ENCODE data around the gene PIGS.

PIGS gene

DNA sequence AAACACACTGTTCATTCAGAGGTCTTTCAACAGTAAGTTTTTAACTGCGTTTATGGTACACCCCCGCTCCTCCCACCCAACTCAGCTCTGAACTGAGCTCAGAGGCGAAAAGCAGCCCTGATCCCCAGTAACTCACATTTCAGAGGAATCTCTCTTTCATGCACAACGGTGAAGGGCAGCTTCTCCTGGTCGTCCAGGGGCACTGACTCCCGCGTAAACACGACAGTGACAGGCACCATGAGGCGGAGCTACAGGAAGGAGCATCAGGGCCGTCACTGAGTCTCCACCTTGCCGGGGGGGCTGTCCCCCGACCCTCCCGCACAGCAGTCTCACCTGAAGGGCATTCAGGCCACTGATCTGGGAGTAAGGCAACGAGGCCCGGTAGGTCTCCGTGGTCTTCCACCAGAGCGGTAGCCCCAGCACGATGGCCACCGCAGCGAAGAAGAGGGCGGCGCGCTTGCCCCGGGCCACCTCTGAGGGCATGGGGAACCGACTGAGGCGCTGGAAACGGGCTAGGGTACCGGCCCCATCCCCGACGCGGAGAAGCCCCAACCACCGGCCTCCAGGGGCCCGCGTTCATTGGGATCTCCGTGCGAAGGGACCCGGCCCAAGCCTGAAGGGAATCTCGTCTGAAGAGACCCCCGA is 486 bp downstream of the PIGS start:
- TF ChIP-seq, protein P1, sequence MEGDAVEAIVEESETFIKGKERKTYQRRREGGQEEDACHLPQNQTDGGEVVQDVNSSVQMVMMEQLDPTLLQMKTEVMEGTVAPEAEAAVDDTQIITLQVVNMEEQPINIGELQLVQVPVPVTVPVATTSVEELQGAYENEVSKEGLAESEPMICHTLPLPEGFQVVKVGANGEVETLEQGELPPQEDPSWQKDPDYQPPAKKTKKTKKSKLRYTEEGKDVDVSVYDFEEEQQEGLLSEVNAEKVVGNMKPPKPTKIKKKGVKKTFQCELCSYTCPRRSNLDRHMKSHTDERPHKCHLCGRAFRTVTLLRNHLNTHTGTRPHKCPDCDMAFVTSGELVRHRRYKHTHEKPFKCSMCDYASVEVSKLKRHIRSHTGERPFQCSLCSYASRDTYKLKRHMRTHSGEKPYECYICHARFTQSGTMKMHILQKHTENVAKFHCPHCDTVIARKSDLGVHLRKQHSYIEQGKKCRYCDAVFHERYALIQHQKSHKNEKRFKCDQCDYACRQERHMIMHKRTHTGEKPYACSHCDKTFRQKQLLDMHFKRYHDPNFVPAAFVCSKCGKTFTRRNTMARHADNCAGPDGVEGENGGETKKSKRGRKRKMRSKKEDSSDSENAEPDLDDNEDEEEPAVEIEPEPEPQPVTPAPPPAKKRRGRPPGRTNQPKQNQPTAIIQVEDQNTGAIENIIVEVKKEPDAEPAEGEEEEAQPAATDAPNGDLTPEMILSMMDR (IDR thresholded peaks at IDR 0.05), result no peak
- no peak for DNase-seq
- H3K4me3 ChIP-seq, result peak overlapping the region; percentile 97
- no peaks in the 10 kb centered on the region for H3K9me3 ChIP-seq
- intact Hi-C loops (cut with DNase I; ENCODE audit: low total_unique reads), result no loop called here
- peaks cover 0 to 8% (median 0%) of the 10 kb centered on the region in 3 donors for H3K36me3 ChIP-seq
- H3K4me1 ChIP-seq, result peaks cover 0 to 27% (median 19%) of the 10 kb centered on the region in 4 donors
- peak overlapping the region; percentile 87 to 93 for H3K27ac ChIP-seq
- no peaks in the 10 kb centered on the region for H3K27me3 ChIP-seq

DNA sequence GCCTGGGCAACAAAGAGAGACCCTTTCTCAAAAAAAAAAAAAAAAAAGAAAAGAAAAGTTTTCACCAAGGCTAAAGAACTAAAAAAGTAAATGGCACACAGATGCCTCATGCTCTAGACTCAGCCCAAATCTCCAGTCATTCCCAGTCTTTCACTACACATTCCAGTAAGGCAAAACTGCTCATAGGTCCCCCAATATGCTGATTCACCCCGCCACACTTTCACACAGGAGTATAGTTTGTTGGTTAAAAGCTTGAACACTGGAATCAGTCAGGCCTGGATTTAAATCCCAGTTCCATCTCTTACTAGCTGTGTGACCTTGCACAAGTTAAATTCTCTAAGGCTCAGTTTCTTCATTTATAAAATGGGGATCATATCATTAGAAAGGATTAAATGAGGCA is 1.9 kb downstream of the PIGS start:
- no peak for DNase-seq
- Histone ChIP-seq H3K4me3 (no peak overlapping the region), H3K27ac (no peak overlapping the region), H3K4me1 (peaks cover 0 to 27% (median 18%) of the 10 kb centered on the region in 4 donors), H3K27me3 (no peaks in the 10 kb centered on the region), H3K9me3 (no peaks in the 10 kb centered on the region), H3K36me3 (peaks cover 0 to 12% (median 0%) of the 10 kb centered on the region in 3 donors)
- TF ChIP-seq, protein P1 (IDR thresholded peaks at IDR 0.05), result no peak
- intact Hi-C loops (cut with DNase I; ENCODE audit: low total_unique reads), result no loop called here

DNA sequence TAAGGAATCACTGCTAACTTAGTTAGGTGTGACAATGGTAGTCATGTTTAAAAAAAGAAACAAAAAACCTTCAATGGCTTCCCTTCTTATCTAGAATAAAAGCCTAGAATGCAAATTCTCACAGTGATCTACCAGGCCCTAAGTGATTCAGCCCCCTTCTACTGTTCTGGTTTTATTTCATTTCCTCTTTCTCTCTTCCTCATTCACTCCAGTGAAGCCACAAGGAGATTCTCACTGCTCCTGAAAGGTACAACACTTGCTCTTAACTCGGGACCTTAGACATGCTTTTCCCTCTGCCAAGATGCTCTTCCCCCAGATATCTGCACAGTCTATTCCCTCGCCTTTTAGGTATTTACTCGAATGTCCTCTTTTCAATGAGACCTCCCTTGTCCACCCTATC is 3.7 kb downstream of the PIGS start:
- Histone ChIP-seq H3K4me3 (no peak overlapping the region), H3K36me3 (peaks cover 6 to 29% (median 13%) of the 10 kb centered on the region in 3 donors), H3K9me3 (no peaks in the 10 kb centered on the region), H3K27ac (no peak overlapping the region), H3K4me1 (peaks cover 0 to 26% (median 18%) of the 10 kb centered on the region in 4 donors), H3K27me3 (no peaks in the 10 kb centered on the region)
- intact Hi-C loops (cut with DNase I; ENCODE audit: low total_unique reads), result no loop called here
- TF ChIP-seq, protein P1 (IDR thresholded peaks at IDR 0.05), result no peak
- no peak for DNase-seq

DNA sequence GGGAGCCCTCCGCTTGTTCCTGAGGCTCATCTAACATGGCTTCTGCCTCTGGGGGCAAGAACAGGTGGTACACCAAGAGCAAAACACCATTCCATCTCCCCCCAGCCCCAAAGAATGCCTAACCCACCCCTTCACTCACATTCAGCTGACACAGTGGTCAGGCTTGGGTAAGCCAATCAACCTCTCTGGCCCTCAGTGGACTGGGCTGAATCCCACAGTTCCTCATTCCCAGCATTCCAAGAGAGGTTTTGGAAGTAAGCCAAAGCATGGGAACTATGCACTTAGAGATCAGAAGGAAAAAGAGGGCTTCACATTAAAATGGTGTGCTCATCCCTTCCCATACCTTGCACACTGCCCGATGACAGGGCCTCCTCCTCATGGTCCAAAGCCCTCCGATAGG is 7.8 kb downstream of the PIGS start:
- intact Hi-C loops (cut with DNase I; ENCODE audit: low total_unique reads), result no loop called here
- H3K27me3 ChIP-seq, result no peaks in the 10 kb centered on the region
- no peak overlapping the region for H3K27ac ChIP-seq
- peaks cover 0 to 7% (median 0%) of the 10 kb centered on the region in 4 donors for H3K4me1 ChIP-seq
- H3K9me3 ChIP-seq, result no peaks in the 10 kb centered on the region
- no peak overlapping the region for H3K4me3 ChIP-seq
- H3K36me3 ChIP-seq, result peaks cover 39 to 71% (median 51%) of the 10 kb centered on the region in 3 donors
- TF ChIP-seq, protein P1 (IDR thresholded peaks at IDR 0.05), result no peak
- DNase-seq, result no peak

DNA sequence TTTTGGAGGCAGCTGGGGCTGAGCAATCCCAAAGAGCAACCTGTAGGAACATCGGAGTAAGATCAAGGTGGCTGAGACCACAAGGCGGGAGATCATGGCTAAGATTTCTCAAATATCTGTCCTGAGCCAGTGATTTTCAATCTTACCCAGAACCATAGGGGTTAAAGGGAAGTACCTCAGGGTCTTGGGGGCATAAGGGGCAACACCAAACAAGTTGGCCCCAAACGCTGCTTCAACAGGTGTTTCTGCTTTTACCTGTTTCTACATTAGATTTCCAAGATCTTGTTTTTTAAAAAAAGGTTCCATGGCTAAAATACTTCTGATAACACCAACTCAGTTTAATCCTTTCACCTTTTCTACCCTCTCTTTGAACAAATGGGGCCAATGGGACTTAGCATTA is 16.3 kb downstream of the PIGS start:
- DNase-seq, result no peak
- peaks cover 56 to 68% (median 67%) of the 10 kb centered on the region in 3 donors for H3K36me3 ChIP-seq
- no peak overlapping the region for H3K27ac ChIP-seq
- no peaks in the 10 kb centered on the region for H3K27me3 ChIP-seq
- no peaks in the 10 kb centered on the region for H3K9me3 ChIP-seq
- TF ChIP-seq, protein P1 (IDR thresholded peaks at IDR 0.05), result no peak
- H3K4me1 ChIP-seq, result peaks cover 0 to 17% (median 12%) of the 10 kb centered on the region in 4 donors
- intact Hi-C loops (cut with DNase I; ENCODE audit: low total_unique reads), result loop anchor here (10.0 kb wide), 1 partner anchor 510 kb away; the partner anchor contains the start of gene NLK
- H3K4me3 ChIP-seq, result no peak overlapping the region

Measured in tibial artery (tissue), 4 donors.